ENCODE data around the gene ATL2. TPM values are rescaled to one million over a fixed set of nuclear protein-coding genes. Genes with fewer than 3 reads are reported as not detected.

Gene ATL2
- total and polyA plus RNA-seq, 7 donors: 19.8 to 98.9 (median 59.2) TPM

DNA sequence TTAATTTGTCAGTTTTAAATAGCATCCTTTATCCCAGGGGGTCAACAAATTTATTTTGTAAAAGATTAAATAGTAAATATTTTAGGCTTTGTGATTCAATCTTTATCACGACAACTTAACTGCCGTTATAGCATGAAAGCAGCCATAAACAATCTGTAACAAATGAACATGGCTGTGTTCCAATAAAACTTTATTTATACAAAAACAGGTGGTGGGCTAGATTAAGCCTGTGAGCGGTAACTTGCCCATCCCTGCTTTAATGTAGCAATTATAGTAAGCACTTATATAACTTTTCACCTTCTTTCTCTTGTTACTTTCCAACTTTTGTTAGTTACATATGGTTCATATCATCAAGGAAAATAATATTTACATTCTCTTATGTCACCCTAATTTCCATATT, 121.9 kb downstream of the ATL2 start:
- no peak for ATAC-seq
- intact Hi-C loops (cut with DNase I): no loop called here

DNA sequence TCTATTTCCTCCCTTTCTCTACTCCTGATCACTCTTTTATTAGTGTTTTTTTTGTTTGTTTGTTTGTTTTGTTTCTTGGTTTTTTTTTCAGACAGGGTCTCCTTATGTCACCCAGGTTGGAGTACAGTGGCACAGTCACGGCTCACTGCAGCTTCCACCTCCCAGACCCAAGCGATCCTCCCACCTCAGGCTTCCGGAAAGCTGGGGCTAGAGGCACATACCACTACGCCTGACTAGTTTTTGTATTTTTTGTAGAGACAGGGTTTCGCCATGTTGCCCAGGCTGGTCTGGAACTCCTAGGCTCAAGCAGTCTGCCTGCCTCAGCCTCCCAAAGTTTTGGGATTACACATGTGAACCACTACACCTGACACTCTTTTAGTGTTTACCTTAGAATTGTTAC, 122.3 kb downstream of the ATL2 start:
- Histone ChIP-seq H3K36me3 (ENCODE audit: insufficient read depth in 1 of 2, low read depth in 1 of 2) (no peaks in the 10 kb centered on the region), H3K27ac (no peak overlapping the region), H3K4me1 (no peaks in the 10 kb centered on the region), H3K27me3 (ENCODE audit: insufficient read depth in 3 of 3, low read length in 2 of 3) (no peaks in the 10 kb centered on the region), H3K9me3 (no peaks in the 10 kb centered on the region), H3K4me3 (no peak overlapping the region)
- WGBS, 3 donors: 91 to 94% (median 93%) methylated on average over 5 of the region's 5 CpGs
- ATAC-seq: no peak
- intact Hi-C loops (cut with DNase I): no loop called here
- TF ChIP-seq, protein P1, sequence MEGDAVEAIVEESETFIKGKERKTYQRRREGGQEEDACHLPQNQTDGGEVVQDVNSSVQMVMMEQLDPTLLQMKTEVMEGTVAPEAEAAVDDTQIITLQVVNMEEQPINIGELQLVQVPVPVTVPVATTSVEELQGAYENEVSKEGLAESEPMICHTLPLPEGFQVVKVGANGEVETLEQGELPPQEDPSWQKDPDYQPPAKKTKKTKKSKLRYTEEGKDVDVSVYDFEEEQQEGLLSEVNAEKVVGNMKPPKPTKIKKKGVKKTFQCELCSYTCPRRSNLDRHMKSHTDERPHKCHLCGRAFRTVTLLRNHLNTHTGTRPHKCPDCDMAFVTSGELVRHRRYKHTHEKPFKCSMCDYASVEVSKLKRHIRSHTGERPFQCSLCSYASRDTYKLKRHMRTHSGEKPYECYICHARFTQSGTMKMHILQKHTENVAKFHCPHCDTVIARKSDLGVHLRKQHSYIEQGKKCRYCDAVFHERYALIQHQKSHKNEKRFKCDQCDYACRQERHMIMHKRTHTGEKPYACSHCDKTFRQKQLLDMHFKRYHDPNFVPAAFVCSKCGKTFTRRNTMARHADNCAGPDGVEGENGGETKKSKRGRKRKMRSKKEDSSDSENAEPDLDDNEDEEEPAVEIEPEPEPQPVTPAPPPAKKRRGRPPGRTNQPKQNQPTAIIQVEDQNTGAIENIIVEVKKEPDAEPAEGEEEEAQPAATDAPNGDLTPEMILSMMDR (IDR thresholded peaks at IDR 0.05): no peak
- no peak for DNase-seq

More for the DNA sequence above, 121.9 kb downstream of the ATL2 start:
- Histone ChIP-seq H3K9me3 (no peaks in the 10 kb centered on the region), H3K27me3 (ENCODE audit: insufficient read depth in 3 of 3, low read length in 2 of 3) (no peaks in the 10 kb centered on the region), H3K36me3 (ENCODE audit: insufficient read depth in 1 of 2, low read depth in 1 of 2) (no peaks in the 10 kb centered on the region), H3K27ac (no peak overlapping the region), H3K4me3 (no peak overlapping the region), H3K4me1 (no peaks in the 10 kb centered on the region)
- no peak for DNase-seq
- WGBS, 3 donors: 71 to 75% (median 73%) methylated on average over 3 of the region's 3 CpGs
- TF ChIP-seq, protein P1 (IDR thresholded peaks at IDR 0.05): no peak

DNA sequence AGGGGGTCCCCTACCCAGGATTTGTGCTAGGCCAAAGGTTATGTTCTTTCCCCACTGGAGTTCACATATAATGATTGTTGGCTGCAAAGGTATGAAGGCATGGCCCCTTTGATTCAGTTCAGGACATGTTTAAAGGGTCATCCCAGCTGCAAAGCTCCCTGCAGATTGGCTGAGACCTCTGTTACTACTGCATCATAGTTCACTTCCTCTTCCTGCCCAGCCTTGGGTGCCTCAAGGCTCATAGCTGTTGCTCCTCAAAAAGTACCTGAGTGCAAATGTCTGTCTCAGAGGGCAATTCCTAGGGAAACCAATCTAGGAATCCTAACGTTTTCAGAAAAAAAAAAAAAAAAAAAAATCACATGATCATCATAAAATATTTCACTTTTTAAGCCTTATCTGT, 125.1 kb downstream of the ATL2 start:
- ATAC-seq: no peak
- no peaks in the 10 kb centered on the region for H3K9me3 ChIP-seq

GRCh38 chr2:38248707-38249106, 128.4 kb downstream of the ATL2 start:
- 88 to 91% (median 89%) methylated on average over 2 of the region's 2 CpGs for WGBS, 3 donors
- no peaks in the 10 kb centered on the region for H3K9me3 ChIP-seq
- no peaks in the 10 kb centered on the region for H3K27me3 ChIP-seq (ENCODE audit: insufficient read depth in 3 of 3, low read length in 2 of 3)
- H3K27ac ChIP-seq: no peak overlapping the region
- no peak overlapping the region for H3K4me3 ChIP-seq
- ATAC-seq: no peak
- H3K36me3 ChIP-seq (ENCODE audit: insufficient read depth in 1 of 2, low read depth in 1 of 2): no peaks in the 10 kb centered on the region
- DNase-seq: no peak
- TF ChIP-seq, protein P1 (IDR thresholded peaks at IDR 0.05): no peak
- intact Hi-C loops (cut with DNase I): no loop called here
- peaks cover 16% of the 10 kb centered on the region for H3K4me1 ChIP-seq

More for the DNA sequence above, 125.1 kb downstream of the ATL2 start:
- TF ChIP-seq, protein P1 (IDR thresholded peaks at IDR 0.05): no peak
- Histone ChIP-seq H3K27me3 (ENCODE audit: insufficient read depth in 3 of 3, low read length in 2 of 3) (no peaks in the 10 kb centered on the region), H3K36me3 (ENCODE audit: insufficient read depth in 1 of 2, low read depth in 1 of 2) (no peaks in the 10 kb centered on the region), H3K27ac (no peak overlapping the region), H3K4me3 (no peak overlapping the region), H3K4me1 (no peaks in the 10 kb centered on the region)
- 31 to 41% (median 34%) methylated on average over 1 of the region's 1 CpG for WGBS, 3 donors
- intact Hi-C loops (cut with DNase I): no loop called here
- no peak for DNase-seq

- TF ChIP-seq, protein P1 (IDR thresholded peaks at IDR 0.05): no peak
- H3K4me1 ChIP-seq: peaks cover 16% of the 10 kb centered on the region
- H3K4me3 ChIP-seq: no peak overlapping the region
- H3K9me3 ChIP-seq: no peaks in the 10 kb centered on the region
- H3K27me3 ChIP-seq (ENCODE audit: insufficient read depth in 3 of 3, low read length in 2 of 3): no peaks in the 10 kb centered on the region
- H3K36me3 ChIP-seq (ENCODE audit: insufficient read depth in 1 of 2, low read depth in 1 of 2): no peaks in the 10 kb centered on the region
- DNase-seq (no peak), ATAC-seq (no peak)
- H3K27ac ChIP-seq: no peak overlapping the region
- intact Hi-C loops (cut with DNase I): no loop called here
- 71 to 77% (median 73%) methylated on average over 4 of the region's 4 CpGs for WGBS, 3 donors
These were observed 128.8 kb downstream of the ATL2 start for GRCh38 chr2:38248255-38248654.
